Colonic mucosa (tissue), 4 donors: ENCODE measurements around the gene MED16. TPM values are rescaled to one million over a fixed set of nuclear protein-coding genes. Genes with fewer than 3 reads are reported as not detected.

Source experiments
- DNase-seq: peaks from one replicate; pipeline ENCODE4 v3.0.0-alpha.2; 2020
- H3K27ac ChIP-seq: fragments of 200-600 bp; one replicate; pipeline ENCODE4 v1.8.0; 2021
- H3K27me3 ChIP-seq: fragments of 200-600 bp; one replicate; pipeline ENCODE4 v1.8.0; 2021
- H3K36me3 ChIP-seq: fragments of 200-600 bp; one replicate; pipeline ENCODE4 v1.8.0; 2021
- H3K4me1 ChIP-seq: fragments of 200-600 bp; one replicate; pipeline ENCODE4 v1.8.0; 2021; ENCODE audit warnings: mild to moderate bottlenecking
- H3K4me3 ChIP-seq: fragments of 200-600 bp; one replicate; pipeline ENCODE4 v1.8.0; 2021
- H3K9ac ChIP-seq, 2 donors: one replicate each; pipeline ENCODE4 v1.7.0; 2013; ENCODE audit warnings: control low read depth in 2 of 2, low read depth in 2 of 2, low read length in 2 of 2
- H3K9me3 ChIP-seq: fragments of 200-600 bp; one replicate; pipeline ENCODE4 v1.8.0; 2021
- CTCF ChIP-seq: fragments of 200-600 bp; IDR thresholded peaks from one replicate; pipeline ENCODE4 v1.8.0; 2022; ENCODE audit warnings: antibody characterized with exemption, mild to moderate bottlenecking
- intact Hi-C: fragments of 100-400 bp; cut with DNase I; formaldehyde crosslinking; loops from one replicate; pipeline ENCODE4 v1.14.1; 2022
- total RNA-seq, 2 donors: library from RNA; stranded (reverse); fragmentation: NEBNext Ultra II Directional in 1 of 2; extraction: Animal tissue kit (Norgen Biotek cat#: 25700) in 1 of 2; gene quantifications; one replicate each; pipeline ENCODE4 v1.2.1, GENCODE V29; 2021
- donor health status: healthy.
- donor health status: DM: no; HTN: no; CAD: no.
- donor health status: DM: no; HTN: no; CAD: no.

The MED16 gene
- total RNA-seq, 2 donors from 2014 or later = 73.3 to 83.2 TPM

- H3K4me3 ChIP-seq = peak overlapping the region; percentile 38
- H3K4me1 ChIP-seq = peaks cover 28% of the 10 kb centered on the region
- intact Hi-C loops = loop anchor here (5.0 kb wide), 1 partner anchor 49 kb away; no protein-coding TSS in a partner anchor
- no peaks in the 10 kb centered on the region for H3K36me3 ChIP-seq
- H3K27me3 ChIP-seq = peaks cover 43% of the 10 kb centered on the region
- H3K9me3 ChIP-seq = no peaks in the 10 kb centered on the region
- peak overlapping the region in 1 of 2 donors; percentile 35 for H3K9ac ChIP-seq
- no peak overlapping the region for H3K27ac ChIP-seq
- no peak for TF ChIP-seq CTCF
- DNase-seq = no peak
These were observed 23.8 kb upstream of the MED16 start for GRCh38 chr19:916645-917322.

DNA sequence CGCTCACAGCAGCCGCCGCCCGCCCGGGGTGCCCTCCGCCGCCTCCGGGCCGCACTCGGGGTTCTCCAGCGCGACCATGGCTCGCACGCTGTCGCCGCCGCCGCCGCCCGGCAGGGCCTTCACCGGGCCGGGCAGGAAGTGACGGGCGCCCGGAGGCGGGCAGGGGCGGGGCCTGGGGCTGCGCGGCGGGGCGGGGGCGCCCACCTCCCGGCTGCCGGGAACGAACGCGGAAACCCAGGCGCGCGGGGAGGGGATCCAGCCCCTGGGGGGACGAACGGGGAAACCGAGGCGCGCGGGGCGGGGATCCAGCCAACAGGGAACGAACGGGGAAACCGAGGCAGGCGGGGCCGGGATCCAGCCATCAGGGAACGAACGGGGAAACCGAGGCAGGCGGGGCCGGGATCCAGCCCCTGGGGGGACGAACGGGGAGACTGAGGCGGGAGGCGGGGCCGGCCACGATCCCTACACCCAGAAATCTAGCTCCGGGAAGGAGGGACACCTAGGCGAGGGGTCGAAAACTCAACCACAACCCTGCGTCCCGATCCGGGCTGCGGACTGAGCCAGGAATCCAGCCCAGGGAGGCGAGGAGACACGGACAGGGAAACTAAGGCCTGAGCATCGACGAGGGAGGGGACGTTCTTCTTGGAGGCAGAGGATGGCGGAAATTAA, 20.2 kb upstream of the MED16 start, which contains the start of gene R3HDM4:
Gene R3HDM4 (minus strand): TSS at position 140 of the 669 bp plus-strand sequence. CDS start 62 bp downstream, at position 78.
- Histone ChIP-seq H3K9me3 (no peaks in the 10 kb centered on the region), H3K4me1 (peaks cover 26% of the 10 kb centered on the region), H3K4me3 (peak within 1 kb of the TSS; percentile 68), H3K27me3 (peaks cover 17% of the 10 kb centered on the region), H3K27ac (peak within 1 kb of the TSS; percentile 90), H3K36me3 (no peaks in the 10 kb centered on the region), H3K9ac (peak within 1 kb of the TSS; percentile 92 to 99)
- no peak for TF ChIP-seq CTCF
- intact Hi-C loops = no loop called here
- peak; percentile 86 for DNase-seq

DNA sequence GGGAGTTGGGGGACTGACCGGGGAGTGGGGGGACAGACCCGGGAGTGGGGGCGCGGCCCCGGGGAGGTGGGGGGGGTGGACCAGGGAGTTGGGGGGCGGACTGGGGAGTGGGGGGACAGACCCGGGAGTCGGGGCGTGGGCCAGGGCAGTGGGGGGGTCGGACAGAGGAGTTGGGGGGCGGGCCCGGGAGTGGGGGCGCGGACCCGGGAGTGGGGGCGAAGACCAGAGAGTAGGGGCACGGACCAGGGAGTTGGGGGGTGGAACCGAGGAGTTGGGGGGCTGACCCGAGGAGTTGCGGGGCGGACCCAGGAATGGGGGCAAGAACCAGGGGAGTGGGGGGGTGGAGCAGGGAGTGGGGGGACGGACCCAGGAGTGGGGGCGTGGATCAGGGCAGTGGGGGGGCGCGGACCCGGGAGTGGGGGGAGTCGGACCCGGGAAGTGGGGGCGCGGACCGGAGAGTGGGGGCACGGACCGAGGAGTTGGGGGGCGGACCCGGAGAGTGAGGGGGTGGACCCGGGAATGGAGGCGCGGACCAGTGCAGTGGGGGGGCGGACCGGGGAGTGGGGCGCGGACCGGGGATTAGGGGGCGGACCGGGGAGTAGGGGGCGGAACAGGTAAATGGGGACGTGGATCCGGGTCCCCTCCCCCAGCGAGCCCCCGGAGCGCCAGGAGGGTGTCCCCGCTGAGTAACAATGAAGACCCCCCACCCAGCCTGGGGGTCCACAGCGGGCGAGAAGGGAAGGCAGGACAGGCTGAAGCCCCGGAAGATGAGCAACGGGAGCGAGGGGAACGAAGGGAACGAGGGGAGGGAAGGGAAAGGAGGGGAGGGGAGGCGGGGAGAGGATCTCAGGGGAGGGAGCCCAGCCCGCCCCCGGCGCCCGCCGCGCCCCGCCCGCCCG, 19.4 kb upstream of the MED16 start:
- no peak for DNase-seq
- intact Hi-C loops = no loop called here
- H3K4me1 ChIP-seq = peaks cover 19% of the 10 kb centered on the region
- TF ChIP-seq CTCF = no peak
- H3K27ac ChIP-seq = peak overlapping the region; percentile 55
- no peaks in the 10 kb centered on the region for H3K36me3 ChIP-seq
- peak overlapping the region; percentile 79 to 81 for H3K9ac ChIP-seq
- peaks cover 9% of the 10 kb centered on the region for H3K27me3 ChIP-seq
- H3K9me3 ChIP-seq = no peaks in the 10 kb centered on the region
- peak overlapping the region; percentile 63 for H3K4me3 ChIP-seq

- Histone ChIP-seq H3K9ac (no peak overlapping the region), H3K27me3 (no peaks in the 10 kb centered on the region), H3K36me3 (no peaks in the 10 kb centered on the region), H3K4me3 (no peak overlapping the region), H3K27ac (no peak overlapping the region), H3K4me1 (peaks cover 12% of the 10 kb centered on the region), H3K9me3 (no peaks in the 10 kb centered on the region)
- TF ChIP-seq CTCF = no peak
- intact Hi-C loops = no loop called here
- DNase-seq = no peak
These were observed 18.4 kb upstream of the MED16 start for GRCh38 chr19:911197-912033.
